ENCODE results near the gene CEP104. TPM values are rescaled to one million over a fixed set of nuclear protein-coding genes. Genes with fewer than 3 reads are reported as not detected.
A peak's percentile ranks its signal among the peaks of the same experiment; 100 is the strongest.

Gene CEP104
- total and polyA plus RNA-seq, 10 donors, result 4.5 to 49.4 (median 33.4) TPM

DNA sequence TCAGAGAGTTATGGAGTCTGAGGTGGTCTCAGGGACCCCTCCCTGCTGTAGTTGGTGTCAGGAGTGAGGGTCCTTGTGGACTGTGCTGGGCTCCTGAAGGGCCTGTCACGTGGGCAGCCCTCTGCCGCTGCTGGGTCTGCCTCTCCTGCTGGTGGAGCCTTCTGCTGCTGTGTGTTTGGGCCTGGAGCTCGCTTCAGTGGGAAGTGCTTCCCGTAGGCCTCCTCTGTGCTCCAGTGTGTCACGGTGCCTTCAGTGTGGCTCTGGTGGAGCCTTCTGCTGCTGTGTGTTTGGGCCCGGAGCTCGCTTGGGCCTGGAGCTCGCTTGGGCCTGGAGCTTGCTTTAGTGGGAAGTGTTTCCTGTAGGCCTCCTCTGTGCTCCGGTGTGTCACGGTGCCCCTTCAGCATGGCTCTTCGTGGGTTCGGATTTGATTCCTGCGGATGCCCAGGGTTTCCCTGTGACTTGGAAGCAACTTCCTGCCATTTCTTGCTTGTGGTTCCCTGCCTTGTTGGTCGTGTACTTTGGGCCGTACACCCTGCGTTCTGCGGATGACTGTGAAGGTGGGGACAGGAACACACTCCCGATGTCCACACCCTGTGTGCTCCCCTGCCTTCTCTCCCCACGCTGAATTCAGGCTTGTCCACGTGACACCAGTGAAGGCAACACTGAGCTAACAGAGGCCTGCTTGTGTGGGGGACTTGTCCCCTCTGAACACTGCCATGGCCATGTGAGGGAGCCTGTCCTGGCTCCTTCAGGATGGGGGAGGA is 23.6 kb upstream of the CEP104 start:
- H3K9me3 ChIP-seq, result peaks cover 0 to 15% (median 12%) of the 10 kb centered on the region in 8 donors
- intact Hi-C loops (cut with DNase I; ENCODE audit: low total_unique reads), result no loop called here
- peak; percentile 40 for DNase-seq
- peaks cover 0 to 10% (median 0%) of the 10 kb centered on the region in 6 donors for H3K4me1 ChIP-seq
- TF ChIP-seq POLR2A (IDR thresholded peaks at IDR 0.05), result no peak
- TF ChIP-seq, protein P1, sequence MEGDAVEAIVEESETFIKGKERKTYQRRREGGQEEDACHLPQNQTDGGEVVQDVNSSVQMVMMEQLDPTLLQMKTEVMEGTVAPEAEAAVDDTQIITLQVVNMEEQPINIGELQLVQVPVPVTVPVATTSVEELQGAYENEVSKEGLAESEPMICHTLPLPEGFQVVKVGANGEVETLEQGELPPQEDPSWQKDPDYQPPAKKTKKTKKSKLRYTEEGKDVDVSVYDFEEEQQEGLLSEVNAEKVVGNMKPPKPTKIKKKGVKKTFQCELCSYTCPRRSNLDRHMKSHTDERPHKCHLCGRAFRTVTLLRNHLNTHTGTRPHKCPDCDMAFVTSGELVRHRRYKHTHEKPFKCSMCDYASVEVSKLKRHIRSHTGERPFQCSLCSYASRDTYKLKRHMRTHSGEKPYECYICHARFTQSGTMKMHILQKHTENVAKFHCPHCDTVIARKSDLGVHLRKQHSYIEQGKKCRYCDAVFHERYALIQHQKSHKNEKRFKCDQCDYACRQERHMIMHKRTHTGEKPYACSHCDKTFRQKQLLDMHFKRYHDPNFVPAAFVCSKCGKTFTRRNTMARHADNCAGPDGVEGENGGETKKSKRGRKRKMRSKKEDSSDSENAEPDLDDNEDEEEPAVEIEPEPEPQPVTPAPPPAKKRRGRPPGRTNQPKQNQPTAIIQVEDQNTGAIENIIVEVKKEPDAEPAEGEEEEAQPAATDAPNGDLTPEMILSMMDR (IDR thresholded peaks at IDR 0.05 in 8 of 11, conservative IDR thresholded peaks at IDR 0.05 in 3 of 11), result no peak
- no peak for TF ChIP-seq POLR2AphosphoS5 (IDR thresholded peaks at IDR 0.05)
- WGBS, 5 donors, result 75 to 89% (median 81%) methylated on average over 16 to 20 of the region's 20 CpGs
- no peak overlapping the region for H3K4me3 ChIP-seq
- H3K27me3 ChIP-seq (replicated peaks in 1 of 7), result no peaks in the 10 kb centered on the region
- peaks cover 0 to 85% (median 44%) of the 10 kb centered on the region in 6 donors for H3K36me3 ChIP-seq
- H3K27ac ChIP-seq, result peak overlapping the region in 1 of 8 donors; percentile 18

DNA sequence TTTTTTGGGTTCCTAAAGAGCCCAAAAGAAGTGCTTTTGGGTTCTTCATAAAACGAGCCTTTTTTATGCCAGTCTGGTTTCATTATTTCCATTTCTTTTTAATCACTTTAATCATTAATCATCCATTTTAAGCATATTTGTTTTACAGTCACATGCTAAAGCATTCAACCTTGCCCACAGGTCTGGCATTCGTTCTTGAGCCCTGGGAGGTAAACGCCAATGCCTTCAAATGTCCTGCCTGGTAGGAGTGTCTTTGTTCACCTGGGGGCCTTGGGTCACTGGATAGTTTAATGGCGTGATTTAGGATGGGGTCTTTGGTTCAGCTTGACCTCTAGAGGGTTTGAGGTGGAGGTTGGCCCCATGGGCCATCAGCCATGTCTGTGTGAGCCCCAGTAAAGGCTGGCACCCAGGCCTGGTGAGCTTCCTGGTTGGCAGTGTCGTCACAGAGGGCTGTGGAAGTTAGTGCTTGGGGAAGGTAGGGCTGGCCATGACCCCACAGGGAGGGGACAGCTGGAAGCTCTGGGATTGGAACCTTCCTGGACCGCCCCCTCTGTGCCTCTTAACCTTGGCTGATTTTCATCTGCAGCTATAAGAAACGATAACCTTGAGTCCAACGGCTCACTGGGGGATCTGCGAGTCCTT is 22.9 kb upstream of the CEP104 start:
- peak; percentile 45 for DNase-seq
- TF ChIP-seq POLR2A (IDR thresholded peaks at IDR 0.05), result no peak
- TF ChIP-seq POLR2AphosphoS5 (IDR thresholded peaks at IDR 0.05), result no peak
- TF ChIP-seq, protein P1 (IDR thresholded peaks at IDR 0.05 in 8 of 11, conservative IDR thresholded peaks at IDR 0.05 in 3 of 11), result no peak
- Histone ChIP-seq H3K36me3 (peaks cover 0 to 85% (median 48%) of the 10 kb centered on the region in 6 donors), H3K27me3 (replicated peaks in 1 of 7) (no peaks in the 10 kb centered on the region), H3K9me3 (peaks cover 0 to 15% (median 12%) of the 10 kb centered on the region in 8 donors), H3K27ac (no peak overlapping the region), H3K4me1 (peaks cover 0 to 10% (median 0%) of the 10 kb centered on the region in 6 donors), H3K4me3 (no peak overlapping the region)
- intact Hi-C loops (cut with DNase I; ENCODE audit: low total_unique reads), result no loop called here
- WGBS, 5 donors, result 73 to 88% (median 80%) methylated on average over 6 to 9 of the region's 9 CpGs

DNA sequence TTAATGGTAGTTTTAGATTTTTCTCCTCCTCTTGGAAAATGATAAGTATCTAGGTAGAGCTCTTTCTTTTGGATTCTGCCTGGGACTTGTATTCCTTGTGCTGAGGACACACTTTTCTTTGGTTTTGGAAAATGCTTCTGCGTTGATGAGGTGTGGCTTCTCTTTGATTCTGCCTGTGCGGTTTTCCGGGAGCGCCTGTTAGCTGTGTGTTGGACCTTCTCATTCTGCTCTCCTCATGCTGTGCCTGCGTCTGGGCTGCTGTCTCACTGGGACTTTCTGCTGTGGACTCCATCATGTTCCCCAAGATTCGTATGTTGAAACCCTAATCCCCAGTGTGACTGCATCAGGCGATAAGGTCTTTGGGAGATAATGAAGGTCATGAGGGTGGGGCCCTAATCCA is 22.1 kb upstream of the CEP104 start:
- intact Hi-C loops (cut with DNase I; ENCODE audit: low total_unique reads), result no loop called here
- H3K4me1 ChIP-seq, result peaks cover 0 to 10% (median 0%) of the 10 kb centered on the region in 6 donors
- WGBS, 5 donors, result 95 to 99% (median 97%) methylated on average over 7 of the region's 7 CpGs
- no peak overlapping the region for H3K4me3 ChIP-seq
- peaks cover 0 to 83% (median 51%) of the 10 kb centered on the region in 6 donors for H3K36me3 ChIP-seq
- no peak overlapping the region for H3K27ac ChIP-seq
- TF ChIP-seq, protein P1 (IDR thresholded peaks at IDR 0.05 in 8 of 11, conservative IDR thresholded peaks at IDR 0.05 in 3 of 11), result no peak
- TF ChIP-seq POLR2AphosphoS5 (IDR thresholded peaks at IDR 0.05), result no peak
- TF ChIP-seq POLR2A (IDR thresholded peaks at IDR 0.05), result no peak
- peak; percentile 8 for DNase-seq
- peaks cover 0 to 15% (median 12%) of the 10 kb centered on the region in 8 donors for H3K9me3 ChIP-seq
- no peaks in the 10 kb centered on the region for H3K27me3 ChIP-seq (replicated peaks in 1 of 7)

DNA sequence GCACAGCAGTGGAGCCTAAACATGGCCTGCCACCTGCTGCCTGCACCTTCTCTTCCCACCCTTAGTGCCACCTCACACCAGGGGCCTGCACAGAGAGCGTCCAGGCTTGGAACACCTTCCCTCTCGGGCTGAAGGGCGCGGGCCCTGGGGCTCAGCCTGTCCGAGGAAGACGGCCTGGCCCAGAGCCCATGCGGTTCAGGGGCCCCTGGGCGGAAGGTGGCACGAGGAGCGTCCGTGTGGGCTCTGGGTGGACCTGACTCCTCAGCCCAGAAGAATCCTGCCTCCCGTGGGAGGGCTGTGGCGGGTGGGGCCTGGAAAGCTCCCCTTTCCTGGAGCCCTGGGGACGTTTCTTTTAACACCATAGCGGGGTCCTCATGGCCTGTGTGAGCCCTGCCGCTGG is 19.7 kb upstream of the CEP104 start:
- 91 to 95% (median 94%) methylated on average over 16 of the region's 16 CpGs for WGBS, 5 donors
- no peak overlapping the region for H3K4me3 ChIP-seq
- no peak overlapping the region for H3K27ac ChIP-seq
- peaks cover 0 to 15% (median 12%) of the 10 kb centered on the region in 8 donors for H3K9me3 ChIP-seq
- peaks cover 0 to 96% (median 64%) of the 10 kb centered on the region in 6 donors for H3K36me3 ChIP-seq
- H3K27me3 ChIP-seq (replicated peaks in 1 of 7), result no peaks in the 10 kb centered on the region
- intact Hi-C loops (cut with DNase I; ENCODE audit: low total_unique reads), result no loop called here
- no peak for DNase-seq
- TF ChIP-seq, protein P1 (IDR thresholded peaks at IDR 0.05 in 8 of 11, conservative IDR thresholded peaks at IDR 0.05 in 3 of 11), result no peak
- peak in 1 of 3 donors; percentile 10 for TF ChIP-seq POLR2AphosphoS5 (IDR thresholded peaks at IDR 0.05)
- peaks cover 0 to 10% (median 0%) of the 10 kb centered on the region in 6 donors for H3K4me1 ChIP-seq

Measured in spleen (tissue), 11 donors.